K562 (cell line): ENCODE measurements around the gene NAT8L.

ENCODE experiments used
- HDAC6 ChIP-seq: IDR thresholded peaks from 2 replicates; pipeline ENCODE4 v1.6.1; 2012; ENCODE audit warnings: low read depth, mild to moderate bottlenecking, control low read depth, inconsistent platforms, low read length, moderate library complexity
- RNF2 ChIP-seq: sonication (generic); IDR thresholded peaks from 2 replicates; pipeline ENCODE4 v1.6.1; 2016
- SRSF9 ChIP-seq: fragments of 200-400 bp; formaldehyde crosslinking; IDR thresholded peaks from 2 replicates; pipeline ENCODE4 v1.6.1; 2017; ENCODE audit warnings: low read depth, low read length, borderline replicate concordance
- TCF7L2 ChIP-seq: fragments of 150-350 bp; IDR thresholded peaks from 2 replicates; pipeline ENCODE4 v1.6.1; 2016; ENCODE audit warnings: low read depth, mild to moderate bottlenecking, low read length, moderate library complexity
- WHSC1 ChIP-seq: IDR thresholded peaks from one replicate; pipeline ENCODE4 v1.6.1; 2012; ENCODE audit warnings: low read length, control low read depth, inconsistent platforms
- ZNF324 ChIP-seq: fragments of 250-450 bp; sonication (Bioruptor Pico); IDR thresholded peaks from 2 replicates; pipeline ENCODE4 v1.4.0; 2020; ENCODE audit warnings: mild to moderate bottlenecking
- ZNF347 ChIP-seq: fragments of 450-650 bp; formaldehyde crosslinking; IDR thresholded peaks from 2 replicates; pipeline ENCODE4 v1.4.0; 2020; ENCODE audit warnings: low read depth, mild to moderate bottlenecking, moderate library complexity
- TF ChIP-seq, protein P1 (sequence below), 3 experiments: IDR thresholded peaks in 2 of 3; conservative IDR thresholded peaks in 1 of 3; 2 replicates each; pipeline ENCODE4 v1.5.1; 2011 to 2012; ENCODE audit warnings: low read length in 3 of 3, mild to moderate bottlenecking in 3 of 3, control low read depth in 2 of 3, improper control_type of control experiment in 1 of 3, inconsistent platforms in 1 of 3, low read depth in 1 of 3, mixed read lengths in 1 of 3, moderate library complexity in 1 of 3; ENCODE audit not compliant: insufficient read depth in 2 of 3

DNA sequence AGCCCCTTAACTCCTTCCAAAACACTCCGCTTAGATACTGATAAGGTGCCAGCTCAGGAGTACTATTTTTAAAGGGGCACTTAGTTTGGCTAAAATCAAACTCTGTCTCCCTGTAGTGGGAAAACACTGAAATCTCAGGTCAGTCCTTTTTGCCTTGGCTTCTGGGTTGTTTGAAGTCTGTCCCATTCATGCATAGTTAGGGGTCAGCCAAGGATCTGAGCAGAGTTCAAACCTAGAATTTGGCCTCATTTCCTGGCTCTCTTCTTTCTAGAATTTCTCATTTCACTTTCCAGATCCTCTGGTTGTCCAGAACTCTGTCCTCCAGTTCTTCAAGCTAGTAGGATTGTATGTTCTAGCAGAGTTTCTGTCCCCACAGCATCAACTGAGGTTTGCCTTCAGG, 31.5 kb downstream of the NAT8L start:
- TF ChIP-seq WHSC1, result no peak
- TF ChIP-seq ZNF324 (CRISPR knock-in tag), result no peak
- no peak for TF ChIP-seq ZNF347
- TF ChIP-seq RNF2, result no peak
- TF ChIP-seq, protein P1, sequence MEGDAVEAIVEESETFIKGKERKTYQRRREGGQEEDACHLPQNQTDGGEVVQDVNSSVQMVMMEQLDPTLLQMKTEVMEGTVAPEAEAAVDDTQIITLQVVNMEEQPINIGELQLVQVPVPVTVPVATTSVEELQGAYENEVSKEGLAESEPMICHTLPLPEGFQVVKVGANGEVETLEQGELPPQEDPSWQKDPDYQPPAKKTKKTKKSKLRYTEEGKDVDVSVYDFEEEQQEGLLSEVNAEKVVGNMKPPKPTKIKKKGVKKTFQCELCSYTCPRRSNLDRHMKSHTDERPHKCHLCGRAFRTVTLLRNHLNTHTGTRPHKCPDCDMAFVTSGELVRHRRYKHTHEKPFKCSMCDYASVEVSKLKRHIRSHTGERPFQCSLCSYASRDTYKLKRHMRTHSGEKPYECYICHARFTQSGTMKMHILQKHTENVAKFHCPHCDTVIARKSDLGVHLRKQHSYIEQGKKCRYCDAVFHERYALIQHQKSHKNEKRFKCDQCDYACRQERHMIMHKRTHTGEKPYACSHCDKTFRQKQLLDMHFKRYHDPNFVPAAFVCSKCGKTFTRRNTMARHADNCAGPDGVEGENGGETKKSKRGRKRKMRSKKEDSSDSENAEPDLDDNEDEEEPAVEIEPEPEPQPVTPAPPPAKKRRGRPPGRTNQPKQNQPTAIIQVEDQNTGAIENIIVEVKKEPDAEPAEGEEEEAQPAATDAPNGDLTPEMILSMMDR (IDR thresholded peaks at IDR 0.05 in 2 of 3, conservative IDR thresholded peaks at IDR 0.05 in 1 of 3; ENCODE audit: insufficient read depth in 2 of 3, low read depth in 1 of 3, low read length in 3 of 3), result no peak
- TF ChIP-seq SRSF9, result no peak
- no peak for TF ChIP-seq TCF7L2
- TF ChIP-seq HDAC6, result no peak
